GM12801 (cell line): ENCODE measurements around the gene CDH2.

Experiments
- TF ChIP-seq, protein P1 (sequence below): IDR thresholded peaks from one replicate; pipeline ENCODE4 v1.5.1; 2011; ENCODE audit warnings: control low read depth; ENCODE audit not compliant: insufficient read length; ENCODE audit errors: extremely low read depth

Gene CDH2

DNA sequence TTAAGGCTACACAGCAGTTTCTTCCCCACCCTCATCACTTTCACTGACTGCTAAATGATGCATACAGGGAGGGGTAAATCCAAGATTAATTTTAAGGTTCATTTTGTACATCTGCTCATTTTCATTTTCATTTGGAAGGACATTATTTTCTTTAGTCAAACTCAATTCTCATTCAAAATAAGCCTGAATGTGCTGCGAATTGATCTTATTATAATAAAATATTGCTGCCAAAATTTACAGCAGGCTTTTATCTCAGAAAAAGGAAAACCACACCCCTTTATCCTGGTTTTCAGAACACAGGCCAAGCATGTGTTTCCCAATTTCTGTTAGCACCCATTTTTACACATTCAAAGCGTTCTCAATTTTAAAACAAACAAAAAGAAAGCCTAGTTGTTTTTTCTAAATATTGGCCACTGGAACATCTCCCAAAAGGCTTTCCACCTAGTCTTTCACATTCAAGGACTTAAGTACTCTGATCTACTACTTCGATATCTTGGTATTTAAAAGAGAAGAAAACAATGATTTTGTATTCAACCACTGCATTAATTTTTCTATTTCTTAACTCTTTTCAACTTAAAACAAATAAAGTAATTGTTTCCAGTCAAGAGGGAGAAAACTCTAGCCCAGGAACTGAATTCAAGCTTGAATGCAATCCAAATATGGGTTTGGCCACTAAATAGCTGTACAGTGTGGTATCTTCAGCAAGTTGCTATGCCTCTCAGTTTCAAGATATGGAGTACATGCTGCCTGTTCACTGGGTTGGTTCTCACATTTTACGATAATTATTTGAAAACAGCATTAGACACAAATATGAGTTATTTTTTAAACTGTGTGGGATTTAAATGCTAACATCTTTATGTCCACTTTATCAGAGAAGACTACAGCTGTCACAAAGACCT lies 52.5 kb downstream of the CDH2 start:
- TF ChIP-seq, protein P1, sequence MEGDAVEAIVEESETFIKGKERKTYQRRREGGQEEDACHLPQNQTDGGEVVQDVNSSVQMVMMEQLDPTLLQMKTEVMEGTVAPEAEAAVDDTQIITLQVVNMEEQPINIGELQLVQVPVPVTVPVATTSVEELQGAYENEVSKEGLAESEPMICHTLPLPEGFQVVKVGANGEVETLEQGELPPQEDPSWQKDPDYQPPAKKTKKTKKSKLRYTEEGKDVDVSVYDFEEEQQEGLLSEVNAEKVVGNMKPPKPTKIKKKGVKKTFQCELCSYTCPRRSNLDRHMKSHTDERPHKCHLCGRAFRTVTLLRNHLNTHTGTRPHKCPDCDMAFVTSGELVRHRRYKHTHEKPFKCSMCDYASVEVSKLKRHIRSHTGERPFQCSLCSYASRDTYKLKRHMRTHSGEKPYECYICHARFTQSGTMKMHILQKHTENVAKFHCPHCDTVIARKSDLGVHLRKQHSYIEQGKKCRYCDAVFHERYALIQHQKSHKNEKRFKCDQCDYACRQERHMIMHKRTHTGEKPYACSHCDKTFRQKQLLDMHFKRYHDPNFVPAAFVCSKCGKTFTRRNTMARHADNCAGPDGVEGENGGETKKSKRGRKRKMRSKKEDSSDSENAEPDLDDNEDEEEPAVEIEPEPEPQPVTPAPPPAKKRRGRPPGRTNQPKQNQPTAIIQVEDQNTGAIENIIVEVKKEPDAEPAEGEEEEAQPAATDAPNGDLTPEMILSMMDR = no peak

DNA sequence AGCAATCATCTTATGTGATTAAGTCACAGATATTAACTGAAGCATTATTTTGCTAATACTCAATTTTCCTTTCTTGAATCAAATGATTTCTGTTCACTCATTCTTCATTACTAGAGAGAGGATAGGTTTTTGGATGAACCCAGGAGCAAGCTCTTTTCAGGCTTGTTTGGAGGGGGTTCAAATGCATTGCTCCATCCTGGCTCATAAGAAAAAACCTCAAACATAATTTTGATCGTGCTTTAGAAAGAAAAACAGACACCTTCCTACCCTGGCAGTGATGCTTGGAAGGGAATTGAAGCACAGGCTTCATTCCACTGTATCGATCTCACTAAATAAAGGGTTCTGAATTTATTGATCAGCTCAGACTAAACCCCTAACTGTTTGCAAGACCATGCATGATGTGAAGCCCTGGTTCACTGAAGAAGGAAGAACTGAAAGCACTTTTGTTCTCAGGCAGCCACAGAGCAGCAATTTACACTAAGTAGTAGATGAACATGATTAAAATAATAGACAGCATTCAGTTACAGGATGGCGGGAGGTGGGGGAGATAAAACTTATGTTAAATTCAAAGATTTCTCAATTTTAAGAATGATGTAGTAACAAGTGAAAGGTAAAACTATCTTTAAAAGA lies 53.4 kb downstream of the CDH2 start:
- TF ChIP-seq, protein P1 = no peak

DNA sequence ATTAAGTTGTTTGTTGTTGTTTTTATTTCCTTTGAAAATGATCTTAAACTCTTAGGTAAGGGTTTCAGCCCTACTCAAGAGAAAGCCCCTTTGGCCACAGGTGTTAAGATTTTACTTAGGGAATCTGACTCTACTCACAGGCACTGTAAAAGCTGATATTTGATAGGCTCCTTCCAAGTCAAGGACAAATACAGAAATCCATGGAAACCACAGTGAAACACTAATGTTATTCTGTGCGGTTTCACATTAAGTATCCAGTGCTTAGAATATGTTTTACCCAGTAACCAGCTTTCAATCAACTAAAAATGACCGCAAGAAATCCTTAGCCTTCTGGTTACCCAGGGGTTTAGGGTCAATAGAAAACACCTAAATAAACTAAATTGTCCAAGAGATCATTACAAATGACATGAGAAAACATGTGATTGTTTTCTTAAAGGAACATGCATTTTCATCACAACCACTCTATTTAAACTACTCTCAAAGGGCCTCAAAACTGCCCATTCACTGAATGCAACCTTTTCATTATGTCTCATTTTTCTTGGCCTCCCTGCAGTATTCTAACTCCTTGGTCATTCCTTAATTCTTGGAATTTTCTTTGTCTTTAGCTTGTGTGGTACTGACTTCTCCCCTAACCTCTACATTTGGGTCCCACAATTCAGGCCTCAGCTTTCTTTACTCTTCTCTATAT lies 56.0 kb downstream of the CDH2 start:
- TF ChIP-seq, protein P1 = no peak

DNA sequence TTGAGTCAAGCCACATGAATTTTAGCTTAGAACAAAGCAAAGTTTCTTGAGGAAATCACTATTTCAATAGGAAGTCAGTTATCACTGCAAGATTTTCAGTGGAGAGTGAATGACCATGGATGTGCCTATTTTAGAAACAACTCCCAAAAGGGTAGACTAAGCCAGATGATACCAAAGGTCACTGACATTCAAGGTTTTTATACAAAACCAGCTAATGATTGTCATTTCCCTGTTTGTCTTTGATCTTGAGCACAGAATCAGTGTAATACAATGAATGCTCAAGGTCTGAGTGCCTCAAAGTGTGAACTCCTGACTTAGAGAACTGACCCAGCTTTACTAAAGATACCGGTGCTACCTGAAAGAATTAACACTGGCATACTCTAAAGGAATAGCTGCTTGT lies 60.5 kb downstream of the CDH2 start:
- TF ChIP-seq, protein P1 = no peak

DNA sequence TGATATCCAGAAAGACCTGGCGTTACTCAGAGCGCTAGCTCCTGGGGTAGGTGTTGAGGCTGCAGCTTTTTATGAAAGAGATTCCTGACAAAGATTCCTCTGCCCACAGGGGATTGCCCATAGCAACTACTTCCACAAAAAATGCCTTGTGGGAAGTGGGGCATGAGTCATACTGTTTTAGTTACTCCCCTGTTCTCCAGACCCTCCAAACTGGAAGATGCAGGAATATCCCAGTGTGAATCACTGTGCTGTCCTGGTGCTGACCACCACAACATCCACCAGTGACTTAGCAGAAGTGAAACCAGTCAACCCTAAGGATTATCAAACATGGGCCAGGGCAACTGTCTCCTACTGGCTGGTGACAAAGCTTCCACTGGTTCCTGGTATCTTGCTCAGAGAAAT lies 61.8 kb downstream of the CDH2 start:
- TF ChIP-seq, protein P1 = no peak

DNA sequence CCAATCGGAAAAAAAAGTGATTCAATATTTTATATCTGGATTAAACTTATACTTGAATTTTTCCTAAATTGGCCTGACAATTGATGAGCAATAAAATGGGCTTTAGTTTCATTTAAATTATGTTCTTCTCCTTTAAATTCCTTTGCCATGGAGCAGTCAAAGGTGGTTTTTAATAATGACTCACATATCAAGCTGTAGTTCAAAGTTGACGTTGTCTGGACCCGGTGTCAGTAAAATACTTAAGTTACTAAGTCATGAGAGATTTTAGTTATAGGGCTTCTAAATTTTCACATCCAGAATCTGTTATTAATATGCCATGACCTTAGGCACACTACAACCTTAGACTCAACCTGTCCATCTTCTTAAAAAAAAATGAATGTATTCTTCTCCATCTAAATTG lies 62.5 kb downstream of the CDH2 start:
- TF ChIP-seq, protein P1 = no peak
